Measurements from ENCODE around the gene SKAP1. TPM values are rescaled to one million over a fixed set of nuclear protein-coding genes. Genes with fewer than 3 reads are reported as not detected.

The SKAP1 gene
- polyA plus RNA-seq, 1 donor from 2014 or later = 11.5 TPM

- Mint-ChIP-seq H3K9me3 (no peaks in the 10 kb centered on the region), H3K4me1 (peaks cover 2 to 10% (median 8%) of the 10 kb centered on the region in 3 donors), H3K4me3 (no peak overlapping the region), H3K27ac (no peak overlapping the region), H3K36me3 (no peaks in the 10 kb centered on the region), H3K27me3 (no peaks in the 10 kb centered on the region)
These were observed 266.2 kb downstream of the SKAP1 start for GRCh38 chr17:48163809-48164208.

- no peak overlapping the region for H3K27ac Mint-ChIP-seq
These were observed 267.0 kb downstream of the SKAP1 start for GRCh38 chr17:48162946-48163506.

GRCh38 chr17:48162306-48162934 is 267.6 kb downstream of the SKAP1 start:
- no peaks in the 10 kb centered on the region for H3K9me3 Mint-ChIP-seq
- no peaks in the 10 kb centered on the region for H3K36me3 Mint-ChIP-seq
- no peak overlapping the region for H3K27ac Mint-ChIP-seq
- no peaks in the 10 kb centered on the region for H3K27me3 Mint-ChIP-seq
- no peak overlapping the region for H3K4me3 Mint-ChIP-seq
- H3K4me1 Mint-ChIP-seq = peaks cover 2 to 10% (median 8%) of the 10 kb centered on the region in 3 donors

More at GRCh38 chr17:48162946-48163506, 267.0 kb downstream of the SKAP1 start:
- Mint-ChIP-seq H3K4me1 (peaks cover 2 to 10% (median 8%) of the 10 kb centered on the region in 3 donors), H3K9me3 (no peaks in the 10 kb centered on the region), H3K27me3 (no peaks in the 10 kb centered on the region), H3K36me3 (no peaks in the 10 kb centered on the region), H3K4me3 (peak overlapping the region in 1 of 4 donors; percentile 63)

- Mint-ChIP-seq H3K4me1 (peaks cover 2 to 10% (median 8%) of the 10 kb centered on the region in 3 donors), H3K27me3 (no peaks in the 10 kb centered on the region), H3K9me3 (no peaks in the 10 kb centered on the region), H3K27ac (no peak overlapping the region), H3K36me3 (no peaks in the 10 kb centered on the region), H3K4me3 (no peak overlapping the region)
These were observed 268.7 kb downstream of the SKAP1 start for GRCh38 chr17:48161127-48161905.

GRCh38 chr17:48160177-48161081 is 269.6 kb downstream of the SKAP1 start:
- H3K36me3 Mint-ChIP-seq = no peaks in the 10 kb centered on the region
- H3K9me3 Mint-ChIP-seq = no peaks in the 10 kb centered on the region
- peak overlapping the region in 1 of 3 donors; percentile 67 for H3K27ac Mint-ChIP-seq
- peaks cover 2 to 10% (median 8%) of the 10 kb centered on the region in 3 donors for H3K4me1 Mint-ChIP-seq
- H3K27me3 Mint-ChIP-seq = no peaks in the 10 kb centered on the region
- no peak overlapping the region for H3K4me3 Mint-ChIP-seq

GRCh38 chr17:48159232-48159631 is 270.8 kb downstream of the SKAP1 start:
- Mint-ChIP-seq H3K27ac (no peak overlapping the region), H3K4me1 (peaks cover 2 to 10% (median 8%) of the 10 kb centered on the region in 3 donors), H3K36me3 (no peaks in the 10 kb centered on the region), H3K9me3 (no peaks in the 10 kb centered on the region), H3K4me3 (no peak overlapping the region), H3K27me3 (no peaks in the 10 kb centered on the region)

GRCh38 chr17:48155889-48156611 is 274.0 kb downstream of the SKAP1 start:
- Mint-ChIP-seq H3K9me3 (no peaks in the 10 kb centered on the region), H3K4me3 (no peak overlapping the region), H3K27me3 (no peaks in the 10 kb centered on the region), H3K36me3 (no peaks in the 10 kb centered on the region), H3K27ac (no peak overlapping the region), H3K4me1 (no peaks in the 10 kb centered on the region)

- no peak overlapping the region for H3K4me3 Mint-ChIP-seq
- no peaks in the 10 kb centered on the region for H3K9me3 Mint-ChIP-seq
- no peaks in the 10 kb centered on the region for H3K27me3 Mint-ChIP-seq
- no peaks in the 10 kb centered on the region for H3K4me1 Mint-ChIP-seq
- peak overlapping the region in 1 of 3 donors; percentile 59 for H3K27ac Mint-ChIP-seq
- no peaks in the 10 kb centered on the region for H3K36me3 Mint-ChIP-seq
These were observed 276.2 kb downstream of the SKAP1 start for GRCh38 chr17:48153691-48154358.

- Mint-ChIP-seq H3K4me3 (no peak overlapping the region), H3K27ac (no peak overlapping the region), H3K9me3 (no peaks in the 10 kb centered on the region), H3K36me3 (peaks cover 2% of the 10 kb centered on the region), H3K27me3 (no peaks in the 10 kb centered on the region), H3K4me1 (no peaks in the 10 kb centered on the region)
These were observed 277.7 kb downstream of the SKAP1 start for GRCh38 chr17:48152289-48152688.

DNA sequence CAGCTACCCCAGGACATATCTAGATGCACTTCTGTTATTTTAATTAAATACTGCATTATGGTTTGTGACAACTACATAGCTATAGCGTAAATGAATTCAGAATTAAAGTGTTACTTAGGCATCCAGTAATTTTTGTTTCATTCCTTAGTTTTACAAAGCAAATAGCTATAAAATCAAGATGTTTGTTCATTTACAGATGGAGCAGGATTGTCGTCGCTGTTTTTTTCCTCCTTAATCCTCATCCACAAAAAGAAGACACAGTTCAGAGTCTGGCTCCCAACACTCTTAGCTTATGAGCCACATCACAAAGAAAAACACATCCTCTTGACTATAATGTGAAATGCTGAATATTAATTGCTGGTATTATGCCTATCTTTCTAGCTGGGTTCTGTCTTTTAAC is 278.8 kb downstream of the SKAP1 start:
- Mint-ChIP-seq H3K9me3 (no peaks in the 10 kb centered on the region), H3K36me3 (peaks cover 2% of the 10 kb centered on the region), H3K4me1 (no peaks in the 10 kb centered on the region), H3K27ac (no peak overlapping the region), H3K4me3 (no peak overlapping the region), H3K27me3 (no peaks in the 10 kb centered on the region)

- no peak overlapping the region for H3K4me3 Mint-ChIP-seq
- peaks cover 2% of the 10 kb centered on the region for H3K36me3 Mint-ChIP-seq
- peak overlapping the region in 1 of 3 donors; percentile 62 for H3K27ac Mint-ChIP-seq
- no peaks in the 10 kb centered on the region for H3K27me3 Mint-ChIP-seq
- H3K4me1 Mint-ChIP-seq = no peaks in the 10 kb centered on the region
- no peaks in the 10 kb centered on the region for H3K9me3 Mint-ChIP-seq
These were observed 279.4 kb downstream of the SKAP1 start for GRCh38 chr17:48150597-48151001.

DNA sequence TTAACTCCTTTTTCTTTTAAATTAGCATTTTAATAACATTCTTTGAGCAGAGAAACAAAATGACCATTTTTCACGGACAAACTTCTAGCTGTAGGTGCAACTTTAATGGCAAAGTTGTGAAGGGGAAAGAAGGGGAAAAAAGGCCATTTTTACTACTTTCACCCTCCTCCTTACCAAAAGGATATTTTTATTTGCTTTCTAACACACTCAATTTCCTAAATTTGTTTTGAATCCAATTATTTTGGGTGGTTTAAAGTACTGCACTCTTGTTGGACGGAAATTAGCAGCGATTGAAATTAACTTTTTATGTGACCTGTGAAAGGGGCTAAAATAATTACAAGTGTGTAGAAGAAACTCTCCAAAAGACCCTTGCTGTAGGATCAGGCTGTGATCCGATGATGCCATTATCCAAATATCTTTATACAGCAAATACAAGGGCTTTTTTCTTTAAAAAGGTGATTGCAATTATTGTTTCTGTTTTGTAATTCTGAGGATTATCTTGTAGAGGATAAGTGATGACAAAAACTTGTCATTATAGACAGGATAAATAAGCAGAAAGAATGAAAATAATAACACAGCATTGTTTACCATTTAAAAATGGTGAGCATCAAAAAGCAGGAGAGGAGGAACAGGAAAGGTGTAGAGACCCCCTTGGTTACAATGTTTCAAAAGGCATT is 280.1 kb downstream of the SKAP1 start:
- no peak overlapping the region for H3K4me3 Mint-ChIP-seq
- H3K9me3 Mint-ChIP-seq = no peaks in the 10 kb centered on the region
- peaks cover 2% of the 10 kb centered on the region for H3K27me3 Mint-ChIP-seq
- H3K36me3 Mint-ChIP-seq = peaks cover 2% of the 10 kb centered on the region
- no peaks in the 10 kb centered on the region for H3K4me1 Mint-ChIP-seq
- peak overlapping the region in 1 of 3 donors; percentile 62 for H3K27ac Mint-ChIP-seq
